ENCODE results near the gene TWIST2.

GRCh38 chr2:238950551-238950950 is 102.7 kb downstream of the TWIST2 start:
- no peak for TF ChIP-seq CTCF (IDR thresholded peaks at IDR 0.05)
- TF ChIP-seq POLR2AphosphoS5 (IDR thresholded peaks at IDR 0.05) = no peak
- no peak for TF ChIP-seq POLR2A (IDR thresholded peaks at IDR 0.05)

All from breast epithelium (tissue), 3 donors.